Activated naive CD8-positive, alpha-beta T cell treated with anti-CD3 and anti-CD28 coated beads, Interleukin-2, amount 50 U/mL, for 16 hours (primary cell): Measurements from ENCODE around the gene CDC42BPG.
"Not testable (repeated sequence)": the region's sequence is repeated elsewhere in the genome, so short reads cannot be mapped to it uniquely, and the experiment has no call there.

Experiments used
- DNase-seq: peaks from one replicate; pipeline ENCODE4 v3.0.0-alpha.2; 2020; ENCODE audit warnings: low read depth, low spot score

Gene CDC42BPG

GRCh38 chr11:64834723-64835615 lies 9.5 kb downstream of the CDC42BPG start:
- no peak for DNase-seq

- DNase-seq = no peak
Measured at GRCh38 chr11:64834031-64834722, 10.3 kb downstream of the CDC42BPG start.

- DNase-seq = no peak
Measured at GRCh38 chr11:64833509-64833908, 10.9 kb downstream of the CDC42BPG start.

GRCh38 chr11:64833198-64833502 lies 11.3 kb downstream of the CDC42BPG start:
- DNase-seq = no peak

GRCh38 chr11:64832467-64833197 lies 11.8 kb downstream of the CDC42BPG start:
- no peak for DNase-seq

- no peak for DNase-seq
Measured at GRCh38 chr11:64831411-64831891, 13.0 kb downstream of the CDC42BPG start.

GRCh38 chr11:64829536-64830251 lies 14.8 kb downstream of the CDC42BPG start:
- no peak for DNase-seq

GRCh38 chr11:64827451-64827839 lies 17.0 kb downstream of the CDC42BPG start:
- DNase-seq = no peak

GRCh38 chr11:64826578-64827450 lies 17.6 kb downstream of the CDC42BPG start:
- no peak for DNase-seq

- no peak for DNase-seq
Measured at GRCh38 chr11:64826062-64826461, 18.4 kb downstream of the CDC42BPG start.

- DNase-seq = no peak
Measured at GRCh38 chr11:64823568-64824119, 20.8 kb downstream of the CDC42BPG start.

GRCh38 chr11:64817476-64817875 lies 27.0 kb downstream of the CDC42BPG start:
- no peak for DNase-seq

GRCh38 chr11:64815433-64815832 lies 29.0 kb downstream of the CDC42BPG start:
- not testable (repeated sequence) for DNase-seq

- DNase-seq = no peak
Measured at GRCh38 chr11:64814712-64815187, 29.7 kb downstream of the CDC42BPG start.

- no peak for DNase-seq
Measured at GRCh38 chr11:64813826-64814225, 30.6 kb downstream of the CDC42BPG start.

- no peak for DNase-seq
Measured at GRCh38 chr11:64810891-64811272, 33.6 kb downstream of the CDC42BPG start.

- peak; percentile 74 for DNase-seq
Measured at GRCh38 chr11:64810271-64810890, 34.1 kb downstream of the CDC42BPG start, which contains the start of gene MEN1. MEN1 (minus strand) TSS chr11:64810551; CDS start chr11:64810109, 442 bp downstream.

GRCh38 chr11:64809781-64810241 lies 34.6 kb downstream of the CDC42BPG start:
- DNase-seq = no peak

- no peak for DNase-seq
Measured at GRCh38 chr11:64805481-64805880, 39.0 kb downstream of the CDC42BPG start.
